HG02588 (cell line): ENCODE measurements around the gene FAT2.
A peak's percentile ranks its signal among the peaks of the same experiment; 100 is the strongest.
"Not testable (repeated sequence)": the region's sequence is repeated elsewhere in the genome, so short reads cannot be mapped to it uniquely, and the experiment has no call there.

Source experiments
- ATAC-seq: cut with Tn5 transposase; IDR thresholded peaks from one replicate; pipeline ENCODE4 v1.9.1; 2021; ENCODE audit warnings: mild to moderate bottlenecking, moderate library complexity; ENCODE audit not compliant: unreplicated experiment

The FAT2 gene

GRCh38 chr5:151581812-151582583 is 9.1 kb downstream of the FAT2 start:
- no peak for ATAC-seq

- no peak for ATAC-seq
Measured at GRCh38 chr5:151581347-151581746, 9.8 kb downstream of the FAT2 start.

GRCh38 chr5:151580858-151581257 is 10.3 kb downstream of the FAT2 start:
- no peak for ATAC-seq

GRCh38 chr5:151580239-151580638 is 10.9 kb downstream of the FAT2 start:
- no peak for ATAC-seq

DNA sequence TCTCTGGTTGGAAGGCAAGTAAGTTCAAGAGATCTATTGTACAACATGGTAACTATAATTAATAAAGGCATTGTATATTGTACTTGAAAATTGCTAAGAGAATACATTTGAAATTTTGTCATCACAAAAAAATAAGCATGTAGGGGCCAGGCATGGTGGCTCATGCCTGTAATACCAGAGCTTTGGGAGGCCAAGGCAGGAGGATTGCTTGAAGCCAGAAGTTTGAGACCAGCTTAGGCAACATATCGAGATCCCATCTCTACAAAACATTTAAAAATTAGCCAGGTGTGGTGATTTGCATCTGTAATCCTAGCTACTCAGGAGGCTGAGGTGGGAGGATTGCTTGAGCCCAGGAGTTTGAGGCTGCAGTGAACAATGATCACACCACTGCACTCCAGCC is 12.0 kb downstream of the FAT2 start:
- ATAC-seq: not testable (repeated sequence)

GRCh38 chr5:151578326-151579025 is 12.7 kb downstream of the FAT2 start:
- no peak for ATAC-seq

DNA sequence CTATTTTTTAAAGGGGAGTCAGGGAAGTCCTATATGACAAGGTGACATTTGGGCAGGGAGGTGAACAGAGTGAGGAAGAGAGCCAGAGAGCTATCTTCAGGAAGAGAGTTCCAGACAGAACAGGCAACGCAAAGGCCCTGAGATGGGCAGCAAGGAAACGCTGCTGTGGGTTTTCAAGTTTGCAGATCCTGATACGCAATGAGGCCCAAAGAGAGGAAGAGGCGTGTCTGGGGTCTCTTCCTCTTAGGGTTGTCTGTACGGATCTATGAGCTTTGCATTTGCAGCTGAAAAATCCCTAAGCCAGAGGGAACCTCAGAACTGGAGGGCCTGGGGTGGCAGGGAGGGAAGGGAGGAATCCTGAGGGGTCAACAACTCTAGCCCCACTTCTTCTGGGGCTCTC is 13.6 kb downstream of the FAT2 start:
- no peak for ATAC-seq

- no peak for ATAC-seq
Measured at GRCh38 chr5:151574444-151574996, 16.6 kb downstream of the FAT2 start.

DNA sequence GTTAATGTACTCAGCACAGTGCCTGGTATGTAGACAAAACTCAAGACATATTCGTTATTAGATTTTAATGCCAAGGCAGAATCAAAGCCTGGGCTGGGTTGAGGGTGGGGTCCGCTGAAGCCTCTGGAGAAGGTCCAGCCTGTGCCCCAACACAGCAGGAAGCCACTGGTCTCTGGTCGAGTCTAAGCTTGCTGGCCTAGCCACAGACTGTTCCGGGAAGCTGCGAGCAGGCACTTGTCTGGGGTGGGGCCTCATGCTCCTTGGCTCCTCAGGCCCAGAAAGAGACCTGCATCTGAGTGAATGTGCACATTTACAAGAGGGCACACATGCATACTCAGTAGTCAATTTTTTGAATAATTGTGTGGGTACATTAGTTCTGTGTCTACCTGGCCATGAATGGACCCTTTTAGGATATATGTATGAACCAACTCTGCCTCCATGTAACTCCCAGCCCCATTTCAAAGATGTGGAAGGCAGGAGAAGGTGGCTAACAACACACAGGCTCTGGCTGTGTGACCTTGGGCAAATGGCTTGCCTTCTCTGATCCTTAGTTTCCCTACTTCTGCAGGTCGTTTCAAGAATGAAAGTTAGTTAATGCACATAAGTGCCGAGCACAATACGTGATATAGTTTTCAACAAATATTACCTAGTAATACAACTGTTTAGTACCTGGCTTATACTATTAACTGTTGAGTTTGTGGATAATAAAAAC is 18.3 kb downstream of the FAT2 start:
- ATAC-seq: no peak

DNA sequence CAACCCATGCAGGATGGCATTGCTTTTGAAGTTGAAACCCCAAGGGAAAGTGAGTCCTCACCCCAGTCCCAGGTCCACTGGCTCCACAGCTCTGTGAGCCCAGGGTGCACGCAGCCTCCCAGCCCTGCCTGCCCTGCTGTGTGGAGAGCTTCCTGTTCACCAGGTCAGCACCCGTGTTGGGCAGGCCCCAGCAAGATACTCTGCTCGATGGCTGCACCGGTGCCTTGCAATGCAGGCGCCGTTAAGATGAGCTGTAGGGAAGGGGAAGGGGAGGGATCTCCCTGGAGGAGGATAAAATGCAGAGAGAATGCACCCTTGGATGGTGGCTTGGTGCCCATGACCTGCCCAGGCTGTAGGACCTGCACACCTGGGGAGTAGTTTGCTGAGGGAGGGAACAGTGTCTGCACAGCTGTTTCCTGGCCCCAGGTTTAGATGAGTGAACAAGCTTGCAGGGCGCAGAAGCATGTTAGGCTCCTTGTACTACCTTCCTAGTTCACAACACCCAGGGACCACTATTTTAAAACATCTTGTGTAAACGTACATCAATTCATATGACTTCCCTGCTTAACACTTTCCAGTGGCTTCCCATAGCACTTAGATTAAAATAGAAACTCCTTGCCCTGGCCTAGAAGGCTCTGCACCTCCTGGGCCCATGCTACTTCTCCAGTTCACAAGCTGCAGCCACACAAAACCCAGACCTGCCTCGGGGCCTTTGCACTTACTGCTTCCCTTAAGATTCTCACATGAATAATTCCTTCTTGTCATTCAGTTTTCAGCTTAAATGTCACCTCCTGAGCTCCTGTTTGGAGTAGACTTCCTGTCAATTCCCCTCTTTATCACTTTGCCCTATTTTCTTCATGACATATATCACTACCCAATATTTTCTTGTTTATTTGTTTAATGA is 19.6 kb downstream of the FAT2 start:
- no peak for ATAC-seq

- ATAC-seq: no peak
Measured at GRCh38 chr5:151570512-151571269, 20.4 kb downstream of the FAT2 start.

GRCh38 chr5:151570058-151570457 is 21.1 kb downstream of the FAT2 start:
- ATAC-seq: no peak

DNA sequence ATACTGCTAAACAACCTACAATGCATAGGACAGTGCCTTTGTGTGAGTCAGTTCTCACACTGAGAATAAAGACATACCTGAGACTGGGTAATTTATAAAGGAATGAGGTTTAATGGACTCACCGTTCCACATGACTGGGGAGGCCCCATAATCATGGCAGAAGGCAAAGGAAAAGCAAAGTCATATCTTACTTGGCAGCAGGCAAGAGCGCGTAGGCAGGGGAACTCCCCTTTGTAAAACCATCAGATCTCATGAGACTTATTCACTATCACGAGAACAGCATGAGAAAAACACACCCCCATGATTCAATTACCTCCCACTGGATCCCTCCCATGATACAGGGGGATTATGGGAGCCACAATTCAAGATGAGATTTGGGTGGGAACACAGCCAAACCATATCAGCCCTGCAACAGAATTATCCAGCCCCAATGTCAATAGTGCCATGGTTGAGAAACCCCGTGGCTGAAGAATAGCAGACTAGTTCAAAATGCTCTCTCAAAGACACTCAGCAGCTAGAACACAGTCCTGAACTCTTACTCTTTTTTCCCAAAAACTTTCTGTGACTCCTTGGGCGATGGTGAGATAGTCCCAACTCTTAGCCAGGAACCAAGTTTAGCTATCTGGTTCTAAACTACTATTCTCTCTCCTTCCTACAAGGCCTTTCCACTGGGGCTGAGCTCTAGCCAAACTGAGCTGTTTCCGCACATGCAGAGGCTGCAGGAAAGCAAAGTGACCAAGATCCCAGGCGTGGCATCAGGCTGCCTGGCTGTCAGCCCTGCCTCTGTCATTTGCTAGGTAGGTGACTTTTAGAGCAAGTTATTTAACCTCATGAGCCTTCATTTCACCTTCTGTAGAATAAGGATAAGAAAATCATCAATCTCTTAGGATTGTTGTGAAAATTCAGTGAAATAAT is 21.7 kb downstream of the FAT2 start:
- ATAC-seq: peak; percentile 61

GRCh38 chr5:151568036-151568435 is 23.1 kb downstream of the FAT2 start:
- no peak for ATAC-seq

- ATAC-seq: no peak
Measured at GRCh38 chr5:151565971-151566370, 25.2 kb downstream of the FAT2 start.

DNA sequence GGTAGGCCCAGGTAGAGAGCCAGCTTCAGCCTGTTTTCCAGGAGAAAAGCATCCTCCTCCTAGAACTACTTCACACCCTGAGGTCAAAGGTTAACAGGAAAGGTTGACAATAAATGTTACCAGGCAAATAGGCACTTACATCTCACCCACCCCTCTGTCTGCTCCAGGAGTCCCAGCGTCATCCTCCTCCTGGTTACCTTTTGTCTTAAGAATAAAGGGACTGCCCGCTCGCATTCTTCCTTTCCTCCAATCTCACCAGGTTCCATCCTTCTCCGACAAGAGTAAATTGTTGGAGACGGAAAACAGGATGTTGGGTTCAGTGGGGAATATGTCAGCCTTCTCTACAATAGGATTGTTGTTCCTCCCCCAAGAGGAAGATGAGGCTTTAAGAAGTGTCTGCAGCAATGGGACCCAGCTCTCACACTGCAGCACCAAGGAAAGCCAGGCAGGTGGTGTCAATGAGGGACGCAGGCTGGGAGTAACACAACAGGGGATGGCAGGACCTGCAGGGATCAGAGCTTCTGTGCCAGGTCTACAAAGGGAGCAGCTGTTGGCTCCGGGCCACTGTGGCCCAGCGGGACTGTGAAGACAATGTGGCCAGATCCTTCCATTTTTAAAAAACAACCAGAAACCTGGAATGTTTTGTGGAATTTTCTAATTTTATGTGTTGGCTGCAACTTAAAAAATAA is 29.0 kb downstream of the FAT2 start:
- no peak for ATAC-seq

DNA sequence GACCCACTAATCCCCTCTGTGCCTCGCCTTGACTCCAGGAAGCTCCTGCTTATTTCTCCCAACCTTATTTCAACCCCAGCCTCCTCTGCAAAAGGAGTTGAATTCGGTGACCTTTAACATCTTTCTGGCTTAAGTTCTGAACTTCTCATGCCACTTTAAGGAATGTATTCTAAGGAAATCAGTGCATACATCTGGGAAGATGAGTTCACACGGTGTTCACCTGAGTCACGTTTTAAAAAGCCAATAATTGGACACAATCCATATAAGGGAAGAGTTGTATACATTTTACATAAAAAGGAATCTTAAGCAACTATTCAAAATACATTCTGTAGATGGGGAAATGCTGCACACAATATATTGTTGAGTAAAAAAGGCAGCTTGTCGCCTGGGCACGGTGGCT is 33.2 kb downstream of the FAT2 start:
- no peak for ATAC-seq

GRCh38 chr5:151557466-151557865 is 33.7 kb downstream of the FAT2 start:
- ATAC-seq: no peak
